ENCODE results near the gene NFIA. TPM values are rescaled to one million over a fixed set of nuclear protein-coding genes. Genes with fewer than 3 reads are reported as not detected.

Gene NFIA
- total and polyA plus RNA-seq, 2 of the 13 experiments (the other 11 are each of a cell fraction or from before 2014, with no cell fraction given) = 14.7 to 28.5 TPM

- TF ChIP-seq ZNF687 (CRISPR knock-in tag; IDR thresholded peaks at IDR 0.05) = peak; percentile 69; the same call in 1 of the 2 replicates
- no peak for TF ChIP-seq RBAK (CRISPR knock-in tag; IDR thresholded peaks at IDR 0.05)
- TF ChIP-seq FOXK1 (CRISPR knock-in tag; IDR thresholded peaks at IDR 0.05; ENCODE audit: borderline replicate concordance, low read depth) = peak; percentile 50; the same call in 1 of the 2 replicates
- 0 out of 2 replicates have a peak, but pooled peaks have one; percentile 34 for TF ChIP-seq PCBP1 (IDR thresholded peaks at IDR 0.05; ENCODE audit: borderline replicate concordance, low read depth, low read length)
- TF ChIP-seq ZNF563 (CRISPR knock-in tag; IDR thresholded peaks at IDR 0.05) = 0 out of 2 replicates have a peak, but pooled peaks have one; percentile 24
- TF ChIP-seq PHF20 (CRISPR knock-in tag; IDR thresholded peaks at IDR 0.05) = 0 out of 2 replicates have a peak, but pooled peaks have one; percentile 30
- peak; percentile 35; the same call in 1 of the 2 replicates for TF ChIP-seq KDM2A (CRISPR knock-in tag; IDR thresholded peaks at IDR 0.05; ENCODE audit: borderline replicate concordance, low read depth)
- peak; percentile 68 for TF ChIP-seq SAP130 (CRISPR knock-in tag; IDR thresholded peaks at IDR 0.05; ENCODE audit: low read depth)
- TF ChIP-seq MIXL1 (CRISPR knock-in tag; IDR thresholded peaks at IDR 0.05) = 0 out of 2 replicates have a peak, but pooled peaks have one; percentile 12
- no peak for TF ChIP-seq CREB1 (IDR thresholded peaks at IDR 0.05)
- TF ChIP-seq CREB1 (CRISPR knock-in tag; IDR thresholded peaks at IDR 0.05) = peak; percentile 64; the same call in 1 of the 2 replicates
- 0 out of 2 replicates have a peak, but pooled peaks have one; percentile 15 for TF ChIP-seq GMEB1 (CRISPR knock-in tag; IDR thresholded peaks at IDR 0.05; ENCODE audit: borderline replicate concordance)
- TF ChIP-seq MXD4 (CRISPR knock-in tag; IDR thresholded peaks at IDR 0.05) = 0 out of 2 replicates have a peak, but pooled peaks have one; percentile 50
- TF ChIP-seq WIZ (CRISPR knock-in tag; IDR thresholded peaks at IDR 0.05) = no peak
Measured at GRCh38 chr1:61056573-61057439, 25.6 kb upstream of the NFIA start (continued).
